Measurements from ENCODE around the gene C11orf58.

The C11orf58 gene

DNA sequence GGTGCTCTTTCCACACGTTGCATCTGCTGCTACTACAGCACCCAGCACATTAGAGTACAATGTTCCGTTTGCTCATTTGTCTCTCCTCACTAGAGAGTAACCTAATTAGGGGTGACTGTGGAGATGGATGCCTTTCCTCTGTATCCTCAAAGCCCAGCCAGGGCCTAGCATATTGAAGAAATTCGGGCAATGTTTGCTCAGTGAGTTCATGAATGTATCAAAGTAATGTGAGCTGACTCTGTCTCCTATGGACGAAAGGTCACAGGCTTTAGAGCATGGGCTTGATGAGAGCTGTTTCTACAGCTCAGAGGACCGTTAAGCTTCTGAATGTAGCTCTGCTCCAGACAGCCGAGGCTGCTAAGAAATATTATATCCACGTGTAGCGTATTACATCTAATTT, 67.5 kb downstream of the C11orf58 start:
- DNase-seq, result no peak

DNA sequence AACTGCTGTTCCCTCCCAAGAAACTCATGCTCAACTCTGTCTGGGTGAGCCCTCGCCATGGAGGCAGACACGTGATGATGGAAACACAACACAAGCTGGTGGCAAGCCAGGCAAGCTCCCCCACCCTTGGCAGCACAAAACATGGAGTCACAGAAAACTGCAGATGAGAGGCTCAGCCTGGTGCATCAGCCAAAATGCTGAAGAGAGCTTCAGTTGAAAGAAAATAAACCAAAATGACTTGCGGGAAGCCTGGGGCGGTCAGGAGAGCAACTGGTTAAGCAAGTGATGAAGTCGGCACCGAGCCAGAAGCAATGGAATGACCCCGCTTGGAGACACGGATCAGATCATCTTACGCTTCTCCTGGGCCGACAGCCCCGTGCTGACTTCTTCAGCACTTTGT, 68.3 kb downstream of the C11orf58 start:
- DNase-seq, result no peak

- no peak for DNase-seq
Measured at GRCh38 chr11:16807306-16807705, 68.9 kb downstream of the C11orf58 start.
